H9 (cell line): Measurements from ENCODE around the gene SERPINB5. TPM values are rescaled to one million over a fixed set of nuclear protein-coding genes. Genes with fewer than 3 reads are reported as not detected.
A peak's percentile ranks its signal among the peaks of the same experiment; 100 is the strongest.

Experiments
- DNase-seq: peaks from one replicate; pipeline ENCODE4 v3.0.0-alpha.2; 2017
- H2AFZ ChIP-seq: one replicate; pipeline ENCODE4 v1.6.1; 2013; ENCODE audit warnings: mild to moderate bottlenecking, low read length, control low read depth, moderate library complexity
- H2AK5ac ChIP-seq: 2 replicates; pipeline ENCODE4 v1.6.1; 2013; ENCODE audit warnings: low read length, control low read depth, mixed read lengths; ENCODE audit not compliant: insufficient read length
- H2BK120ac ChIP-seq: one replicate; pipeline ENCODE4 v1.6.1; 2013; ENCODE audit warnings: low read depth, mild to moderate bottlenecking, low read length, control low read depth, inconsistent platforms; ENCODE audit not compliant: poor library complexity, severe bottlenecking
- H2BK12ac ChIP-seq: 2 replicates; pipeline ENCODE4 v1.6.1; 2013; ENCODE audit warnings: low read length, control low read depth, mixed read lengths, low read depth; ENCODE audit not compliant: insufficient read length
- H2BK15ac ChIP-seq: 2 replicates; pipeline ENCODE4 v1.6.1; 2013; ENCODE audit warnings: low read depth, low read length, control low read depth
- H2BK20ac ChIP-seq: one replicate; pipeline ENCODE4 v1.6.1; 2013; ENCODE audit warnings: low read depth, mild to moderate bottlenecking, low read length, control low read depth, inconsistent platforms; ENCODE audit not compliant: poor library complexity, severe bottlenecking
- H2BK5ac ChIP-seq: 2 replicates; pipeline ENCODE4 v1.6.1; 2013; ENCODE audit warnings: low read length, control low read depth, mixed read lengths; ENCODE audit not compliant: insufficient read length
- H3K14ac ChIP-seq: 2 replicates; pipeline ENCODE4 v1.6.1; 2013; ENCODE audit warnings: low read length, control low read depth; ENCODE audit not compliant: insufficient read depth
- H3K18ac ChIP-seq: 2 replicates; pipeline ENCODE4 v1.6.1; 2013; ENCODE audit warnings: low read depth, mild to moderate bottlenecking, mixed read lengths, low read length, control low read depth; ENCODE audit not compliant: insufficient read length
- H3K23ac ChIP-seq: 2 replicates; pipeline ENCODE4 v1.6.1; 2013; ENCODE audit warnings: low read length, control low read depth, mixed read lengths, low read depth; ENCODE audit not compliant: insufficient read length
- H3K23me2 ChIP-seq: 2 replicates; pipeline ENCODE4 v1.6.1; 2013; ENCODE audit warnings: low read depth, mild to moderate bottlenecking, mixed read lengths, low read length, control low read depth; ENCODE audit not compliant: insufficient read length, poor library complexity, severe bottlenecking
- H3K27ac ChIP-seq: 2 replicates; pipeline ENCODE4 v1.5.1; 2013; ENCODE audit warnings: low read length, control low read depth, mixed read lengths, low read depth; ENCODE audit not compliant: insufficient read length
- H3K27me3 ChIP-seq: 2 replicates; pipeline ENCODE4 v1.6.1; 2013; ENCODE audit warnings: low read length, control low read depth, inconsistent platforms; ENCODE audit not compliant: insufficient read depth
- H3K4ac ChIP-seq: 2 replicates; pipeline ENCODE4 v1.6.1; 2013; ENCODE audit warnings: low read depth, mild to moderate bottlenecking, control low read depth, inconsistent platforms, low read length, moderate library complexity
- H3K4me1 ChIP-seq: 2 replicates; pipeline ENCODE4 v1.6.1; 2013; ENCODE audit warnings: low read length, control low read depth, inconsistent platforms; ENCODE audit not compliant: insufficient read depth
- H3K4me2 ChIP-seq: 2 replicates; pipeline ENCODE4 v1.6.1; 2013; ENCODE audit warnings: low read length, control low read depth, mixed read lengths; ENCODE audit not compliant: insufficient read length, insufficient read depth
- H3K56ac ChIP-seq: 2 replicates; pipeline ENCODE4 v1.6.1; 2013; ENCODE audit warnings: low read depth, mild to moderate bottlenecking, mixed read lengths, low read length, control low read depth; ENCODE audit not compliant: insufficient read length
- H3K79me1 ChIP-seq: 2 replicates; pipeline ENCODE4 v1.6.1; 2013; ENCODE audit warnings: low read depth, mild to moderate bottlenecking, moderate library complexity, low read length, control low read depth, inconsistent platforms; ENCODE audit not compliant: insufficient read depth, poor library complexity, severe bottlenecking
- H3K79me2 ChIP-seq: 2 replicates; pipeline ENCODE4 v1.6.1; 2013; ENCODE audit warnings: low read length, control low read depth, inconsistent platforms; ENCODE audit not compliant: insufficient read depth
- H3K9ac ChIP-seq: 2 replicates; pipeline ENCODE4 v1.6.1; 2013; ENCODE audit warnings: low read length, control low read depth, mixed read lengths; ENCODE audit not compliant: insufficient read length; ENCODE audit errors: extremely low read depth
- H3K9me3 ChIP-seq: one replicate; pipeline ENCODE4 v1.6.1; 2013; ENCODE audit warnings: low read depth, low read length, inconsistent platforms; ENCODE audit not compliant: control insufficient read depth
- H3T11ph ChIP-seq: one replicate; pipeline ENCODE4 v1.6.1; 2013; ENCODE audit warnings: mild to moderate bottlenecking, low read length, control low read depth, inconsistent platforms
- H4K20me1 ChIP-seq: one replicate; pipeline ENCODE4 v1.6.1; 2013; ENCODE audit not compliant: control insufficient read depth, insufficient read length, insufficient read depth
- H4K5ac ChIP-seq: 2 replicates; pipeline ENCODE4 v1.6.1; 2013; ENCODE audit warnings: low read depth, mild to moderate bottlenecking, mixed read lengths, low read length, control low read depth; ENCODE audit not compliant: insufficient read length
- H4K8ac ChIP-seq: replicated peaks from 2 replicates; pipeline ENCODE4 v1.6.1; 2013; ENCODE audit warnings: low read length, control low read depth, mixed read lengths, low read depth; ENCODE audit not compliant: insufficient read length
- H4K91ac ChIP-seq: 2 replicates; pipeline ENCODE4 v1.6.1; 2013; ENCODE audit warnings: low read depth, mild to moderate bottlenecking, moderate library complexity, mixed read lengths, low read length, control low read depth; ENCODE audit not compliant: insufficient read length
- H3K27ac Mint-ChIP-seq, 3 experiments: 2 replicates in 2 of 3; 3 replicates in 1 of 3; pipeline ENCODE4 v1.8.0; 2020 to 2021; ENCODE audit warnings: mixed read lengths in 3 of 3, mild to moderate bottlenecking in 1 of 3, moderate library complexity in 1 of 3
- H3K27me3 Mint-ChIP-seq: 2 replicates; pipeline ENCODE4 v1.8.0; 2021; ENCODE audit warnings: low read depth, mild to moderate bottlenecking, moderate library complexity, mixed read lengths
- H3K36me3 Mint-ChIP-seq, 3 experiments: 2 replicates in 2 of 3; 3 replicates in 1 of 3; pipeline ENCODE4 v1.8.0; 2020 to 2021; ENCODE audit warnings: low read depth in 3 of 3, mixed read lengths in 3 of 3; ENCODE audit not compliant: insufficient read depth in 1 of 3
- H3K4me1 Mint-ChIP-seq, 2 experiments: 2 replicates each; pipeline ENCODE4 v1.8.0; 2020; ENCODE audit warnings: mixed read lengths in 2 of 2
- H3K4me3 Mint-ChIP-seq, 2 experiments: 2 replicates in 1 of 2; 3 replicates in 1 of 2; pipeline ENCODE4 v1.8.0; 2020 to 2021; ENCODE audit warnings: mild to moderate bottlenecking in 2 of 2, mixed read lengths in 2 of 2, moderate library complexity in 1 of 2
- H3K9me3 Mint-ChIP-seq, 2 experiments: 2 replicates in 1 of 2; 3 replicates in 1 of 2; pipeline ENCODE4 v1.8.0; 2020; ENCODE audit warnings: mild to moderate bottlenecking in 2 of 2, mixed read lengths in 2 of 2, moderate library complexity in 1 of 2
- CTCF ChIP-seq: fragments of 200-600 bp; sonication (generic); conservative IDR thresholded peaks from 3 replicates; pipeline ENCODE4 v1.8.0; 2021; ENCODE audit warnings: antibody characterized with exemption, mild to moderate bottlenecking
- WGBS: extraction: QIAGEN DNeasy Blood & Tissue Kit; methylation state at CpG from one replicate; pipeline ENCODE4 v1.1.7; 2013; ENCODE audit warnings: missing lambda C conversion rate, low lambda C conversion rate, mixed read lengths; ENCODE audit not compliant: insufficient read length; ENCODE audit errors: extremely low coverage; 5-methylcytosine and 5-hydroxymethylcytosine counted together
- total RNA-seq: library from RNA; stranded (reverse); gene quantifications from 2 replicates; pipeline ENCODE4 v1.2.1, GENCODE V29; 2021

SERPINB5 gene
- total RNA-seq, 1 experiment from 2014 or later, result not detected

- H2BK5ac ChIP-seq, result no peak overlapping the region
Observed at GRCh38 chr18:63427558-63427957, 49.2 kb upstream of the SERPINB5 start.

More at GRCh38 chr18:63427558-63427957, 49.2 kb upstream of the SERPINB5 start:
- Histone ChIP-seq H3K23me2 (peaks cover 5% of the 10 kb centered on the region), H3K9me3 (no peaks in the 10 kb centered on the region), H3K23ac (no peak overlapping the region), H3K56ac (no peak overlapping the region), H3T11ph (no peak overlapping the region), H3K14ac (no peak overlapping the region), H3K79me1 (no peaks in the 10 kb centered on the region), H3K4ac (no peak overlapping the region), H2AK5ac (no peak overlapping the region), H2BK12ac (no peak overlapping the region), H2BK120ac (no peak overlapping the region), H4K20me1 (no peaks in the 10 kb centered on the region), H2BK15ac (no peak overlapping the region), H2AFZ (no peak overlapping the region), H4K5ac (no peak overlapping the region), H3K4me1 (no peaks in the 10 kb centered on the region), H3K9ac (no peak overlapping the region), H4K91ac (no peak overlapping the region), H4K8ac (no peak overlapping the region), H3K27me3 (no peaks in the 10 kb centered on the region), H2BK20ac (no peak overlapping the region), H3K27ac (no peak overlapping the region), H3K18ac (no peak overlapping the region), H3K4me2 (no peak overlapping the region), H3K79me2 (no peaks in the 10 kb centered on the region)
- Mint-ChIP-seq H3K4me3 (no peak overlapping the region), H3K4me1 (peaks cover 10 to 14% of the 10 kb centered on the region in 2 experiments), H3K36me3 (no peaks in the 10 kb centered on the region), H3K27ac (no peak overlapping the region), H3K27me3 (no peaks in the 10 kb centered on the region), H3K9me3 (no peaks in the 10 kb centered on the region)
- no peak for TF ChIP-seq CTCF
- peak; percentile 38 for DNase-seq
- WGBS, result no CpG with 5 or more reads among the region's 4 CpGs
